ENCODE measurements around the gene TRIO.

Gene TRIO

GRCh38 chr5:14337593-14337992, 194.5 kb downstream of the TRIO start:
- no peak for DNase-seq

- DNase-seq, result no peak
Measured at GRCh38 chr5:14339468-14339867, 196.3 kb downstream of the TRIO start.

- no peak for DNase-seq
Measured at GRCh38 chr5:14341571-14342230, 198.6 kb downstream of the TRIO start.

GRCh38 chr5:14342306-14342705, 199.2 kb downstream of the TRIO start:
- DNase-seq, result no peak

GRCh38 chr5:14343376-14343775, 200.2 kb downstream of the TRIO start:
- DNase-seq, result no peak

- DNase-seq, result peak; percentile 72
Measured at GRCh38 chr5:14347522-14347921, 204.4 kb downstream of the TRIO start.

GRCh38 chr5:14348142-14348541, 205.0 kb downstream of the TRIO start:
- no peak for DNase-seq

GRCh38 chr5:14349029-14349428, 205.9 kb downstream of the TRIO start:
- DNase-seq, result no peak

- DNase-seq, result no peak
Measured at GRCh38 chr5:14351086-14351661, 208.0 kb downstream of the TRIO start.

GRCh38 chr5:14351845-14352712, 208.9 kb downstream of the TRIO start:
- peak; percentile 12 for DNase-seq

- no peak for DNase-seq
Measured at GRCh38 chr5:14353726-14354474, 210.8 kb downstream of the TRIO start.

GRCh38 chr5:14355391-14355790, 212.2 kb downstream of the TRIO start:
- no peak for DNase-seq

GRCh38 chr5:14356305-14356704, 213.2 kb downstream of the TRIO start:
- no peak for DNase-seq

- no peak for DNase-seq
Measured at GRCh38 chr5:14357441-14357840, 214.3 kb downstream of the TRIO start.

GRCh38 chr5:14357851-14358250, 214.7 kb downstream of the TRIO start:
- no peak for DNase-seq

- DNase-seq, result no peak
Measured at GRCh38 chr5:14358536-14358935, 215.4 kb downstream of the TRIO start.

- DNase-seq, result no peak
Measured at GRCh38 chr5:14359069-14360043, 216.2 kb downstream of the TRIO start.

- DNase-seq, result no peak
Measured at GRCh38 chr5:14362491-14362890, 219.3 kb downstream of the TRIO start.

GRCh38 chr5:14364096-14364495, 221.0 kb downstream of the TRIO start:
- DNase-seq, result no peak

- peak; percentile 16 for DNase-seq
Measured at GRCh38 chr5:14364576-14365472, 221.7 kb downstream of the TRIO start.

Measured in NCI-H510A (cell line).